Colonic mucosa (tissue), 4 donors: ENCODE results near the gene CUX1. TPM values are rescaled to one million over a fixed set of nuclear protein-coding genes. Genes with fewer than 3 reads are reported as not detected.

Source experiments
- DNase-seq: peaks from one replicate; pipeline ENCODE4 v3.0.0-alpha.2; 2020
- H3K27ac ChIP-seq: fragments of 200-600 bp; one replicate; pipeline ENCODE4 v1.8.0; 2021
- H3K27me3 ChIP-seq: fragments of 200-600 bp; one replicate; pipeline ENCODE4 v1.8.0; 2021
- H3K36me3 ChIP-seq: fragments of 200-600 bp; one replicate; pipeline ENCODE4 v1.8.0; 2021
- H3K4me1 ChIP-seq: fragments of 200-600 bp; one replicate; pipeline ENCODE4 v1.8.0; 2021; ENCODE audit warnings: mild to moderate bottlenecking
- H3K4me3 ChIP-seq: fragments of 200-600 bp; one replicate; pipeline ENCODE4 v1.8.0; 2021
- H3K9ac ChIP-seq, 2 donors: one replicate each; pipeline ENCODE4 v1.7.0; 2013; ENCODE audit warnings: control low read depth in 2 of 2, low read depth in 2 of 2, low read length in 2 of 2
- H3K9me3 ChIP-seq: fragments of 200-600 bp; one replicate; pipeline ENCODE4 v1.8.0; 2021
- intact Hi-C: fragments of 100-400 bp; cut with DNase I; formaldehyde crosslinking; loops from one replicate; pipeline ENCODE4 v1.14.1; 2022
- total RNA-seq, 2 donors: library from RNA; stranded (reverse); fragmentation: NEBNext Ultra II Directional in 1 of 2; extraction: Animal tissue kit (Norgen Biotek cat#: 25700) in 1 of 2; gene quantifications; one replicate each; pipeline ENCODE4 v1.2.1, GENCODE V29; 2021
- TF ChIP-seq, protein P1 (sequence below): fragments of 200-600 bp; IDR thresholded peaks from one replicate; pipeline ENCODE4 v1.8.0; 2022; ENCODE audit warnings: antibody characterized with exemption, mild to moderate bottlenecking
- donor health status: healthy.
- donor health status: DM: no; HTN: no; CAD: no.
- donor health status: DM: no; HTN: no; CAD: no.

Gene CUX1
- total RNA-seq, 2 donors from 2014 or later, result 68.5 to 97.5 TPM

DNA sequence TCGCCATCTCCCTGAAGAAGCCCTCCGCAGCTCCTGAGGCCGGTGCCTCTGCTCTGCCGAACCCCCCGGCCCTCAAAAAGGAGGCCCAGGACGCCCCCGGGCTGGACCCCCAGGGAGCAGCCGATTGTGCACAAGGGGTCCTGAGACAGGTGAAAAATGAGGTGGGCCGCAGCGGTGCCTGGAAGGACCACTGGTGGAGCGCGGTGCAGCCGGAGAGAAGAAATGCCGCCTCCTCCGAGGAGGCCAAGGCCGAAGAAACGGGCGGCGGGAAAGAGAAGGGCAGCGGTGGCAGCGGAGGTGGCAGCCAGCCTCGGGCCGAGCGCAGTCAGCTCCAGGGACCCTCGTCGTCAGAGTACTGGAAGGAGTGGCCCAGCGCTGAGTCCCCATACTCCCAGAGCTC, 384.1 kb downstream of the CUX1 start:
- H3K27ac ChIP-seq, result no peak overlapping the region
- intact Hi-C loops, result no loop called here
- H3K36me3 ChIP-seq, result peaks cover 19% of the 10 kb centered on the region
- no peaks in the 10 kb centered on the region for H3K27me3 ChIP-seq
- no peaks in the 10 kb centered on the region for H3K4me1 ChIP-seq
- TF ChIP-seq, protein P1, sequence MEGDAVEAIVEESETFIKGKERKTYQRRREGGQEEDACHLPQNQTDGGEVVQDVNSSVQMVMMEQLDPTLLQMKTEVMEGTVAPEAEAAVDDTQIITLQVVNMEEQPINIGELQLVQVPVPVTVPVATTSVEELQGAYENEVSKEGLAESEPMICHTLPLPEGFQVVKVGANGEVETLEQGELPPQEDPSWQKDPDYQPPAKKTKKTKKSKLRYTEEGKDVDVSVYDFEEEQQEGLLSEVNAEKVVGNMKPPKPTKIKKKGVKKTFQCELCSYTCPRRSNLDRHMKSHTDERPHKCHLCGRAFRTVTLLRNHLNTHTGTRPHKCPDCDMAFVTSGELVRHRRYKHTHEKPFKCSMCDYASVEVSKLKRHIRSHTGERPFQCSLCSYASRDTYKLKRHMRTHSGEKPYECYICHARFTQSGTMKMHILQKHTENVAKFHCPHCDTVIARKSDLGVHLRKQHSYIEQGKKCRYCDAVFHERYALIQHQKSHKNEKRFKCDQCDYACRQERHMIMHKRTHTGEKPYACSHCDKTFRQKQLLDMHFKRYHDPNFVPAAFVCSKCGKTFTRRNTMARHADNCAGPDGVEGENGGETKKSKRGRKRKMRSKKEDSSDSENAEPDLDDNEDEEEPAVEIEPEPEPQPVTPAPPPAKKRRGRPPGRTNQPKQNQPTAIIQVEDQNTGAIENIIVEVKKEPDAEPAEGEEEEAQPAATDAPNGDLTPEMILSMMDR, result no peak
- no peak overlapping the region for H3K9ac ChIP-seq
- H3K9me3 ChIP-seq, result no peaks in the 10 kb centered on the region
- H3K4me3 ChIP-seq, result no peak overlapping the region
- no peak for DNase-seq

GRCh38 chr7:102202556-102202955, 385.1 kb downstream of the CUX1 start:
- peaks cover 14% of the 10 kb centered on the region for H3K36me3 ChIP-seq

DNA sequence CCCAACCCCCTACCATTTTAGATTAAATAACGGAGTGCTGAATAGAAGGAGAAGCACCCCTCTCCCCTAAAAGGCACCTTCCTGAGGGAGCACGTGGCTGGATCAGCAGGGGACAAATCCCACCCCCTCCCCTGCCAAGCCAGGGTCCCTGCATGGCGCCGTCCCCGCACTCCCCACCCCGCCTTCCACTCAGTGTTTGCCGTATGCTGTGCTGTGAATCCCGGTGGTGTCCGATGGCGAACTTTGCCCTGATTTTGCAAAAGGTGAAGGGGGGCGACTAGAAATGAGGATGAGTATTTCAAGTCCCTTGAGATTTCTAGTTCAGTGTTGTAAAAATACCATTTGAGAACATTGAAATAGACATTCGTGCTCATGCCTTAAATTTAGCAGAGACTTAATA, 385.8 kb downstream of the CUX1 start:
- Histone ChIP-seq H3K9ac (no peak overlapping the region), H3K36me3 (peaks cover 14% of the 10 kb centered on the region), H3K27ac (no peak overlapping the region), H3K27me3 (no peaks in the 10 kb centered on the region), H3K4me3 (no peak overlapping the region), H3K4me1 (no peaks in the 10 kb centered on the region), H3K9me3 (no peaks in the 10 kb centered on the region)
- TF ChIP-seq, protein P1, result no peak
- intact Hi-C loops, result no loop called here
- DNase-seq, result no peak

More at GRCh38 chr7:102202556-102202955, 385.1 kb downstream of the CUX1 start:
- TF ChIP-seq, protein P1, result no peak
- H3K4me1 ChIP-seq, result no peaks in the 10 kb centered on the region
- intact Hi-C loops, result no loop called here
- H3K9me3 ChIP-seq, result no peaks in the 10 kb centered on the region
- H3K27ac ChIP-seq, result no peak overlapping the region
- H3K27me3 ChIP-seq, result no peaks in the 10 kb centered on the region
- H3K4me3 ChIP-seq, result no peak overlapping the region
- H3K9ac ChIP-seq, result no peak overlapping the region
- no peak for DNase-seq

DNA sequence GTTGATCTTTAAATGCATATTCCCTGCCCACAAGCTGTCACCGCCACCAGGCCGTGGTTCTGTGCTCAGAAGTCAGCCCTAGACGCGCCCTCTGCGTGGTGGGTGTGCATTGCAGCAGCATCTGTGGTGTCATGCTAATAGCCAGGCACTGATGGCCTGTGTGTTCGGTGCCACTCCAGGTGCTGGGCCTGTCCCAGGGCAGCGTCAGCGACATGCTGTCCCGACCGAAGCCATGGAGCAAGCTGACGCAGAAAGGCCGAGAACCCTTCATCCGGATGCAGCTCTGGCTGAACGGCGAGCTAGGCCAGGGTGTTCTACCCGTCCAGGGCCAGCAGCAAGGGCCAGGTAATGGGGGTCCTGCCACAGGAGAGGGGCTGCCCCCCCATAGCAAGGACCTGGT, 386.8 kb downstream of the CUX1 start:
- no peak overlapping the region for H3K27ac ChIP-seq
- no peak overlapping the region for H3K9ac ChIP-seq
- no peaks in the 10 kb centered on the region for H3K27me3 ChIP-seq
- no peak for DNase-seq
- TF ChIP-seq, protein P1, result no peak
- no peak overlapping the region for H3K4me3 ChIP-seq
- peaks cover 14% of the 10 kb centered on the region for H3K36me3 ChIP-seq
- no peaks in the 10 kb centered on the region for H3K9me3 ChIP-seq
- intact Hi-C loops, result no loop called here
- H3K4me1 ChIP-seq, result no peaks in the 10 kb centered on the region

DNA sequence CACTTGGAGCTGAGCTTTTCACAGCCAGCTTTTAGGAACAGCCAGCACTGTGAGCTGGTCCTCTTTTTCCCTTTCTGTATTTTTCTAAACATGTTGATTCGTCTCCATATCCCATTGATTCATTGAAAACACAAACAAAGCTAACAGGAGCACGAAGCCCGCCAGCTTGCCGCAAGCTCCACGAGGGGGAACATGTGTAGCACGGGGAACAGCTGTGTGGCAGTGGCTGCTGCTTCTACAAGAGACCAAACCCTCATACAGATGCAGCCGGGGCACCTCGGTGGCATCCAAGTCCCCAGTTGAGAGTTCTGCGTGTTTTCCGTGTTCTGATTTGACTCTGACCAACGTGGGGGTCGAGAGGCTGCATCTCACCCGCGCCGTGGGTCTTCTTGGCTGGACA, 388.5 kb downstream of the CUX1 start:
- Histone ChIP-seq H3K36me3 (peaks cover 14% of the 10 kb centered on the region), H3K9me3 (no peaks in the 10 kb centered on the region), H3K9ac (no peak overlapping the region), H3K27ac (no peak overlapping the region), H3K4me1 (no peaks in the 10 kb centered on the region), H3K4me3 (no peak overlapping the region), H3K27me3 (no peaks in the 10 kb centered on the region)
- TF ChIP-seq, protein P1, result no peak
- no peak for DNase-seq
- intact Hi-C loops, result no loop called here

GRCh38 chr7:102208826-102209225, 391.4 kb downstream of the CUX1 start:
- Histone ChIP-seq H3K4me3 (no peak overlapping the region), H3K36me3 (peaks cover 8% of the 10 kb centered on the region), H3K9me3 (no peaks in the 10 kb centered on the region), H3K4me1 (no peaks in the 10 kb centered on the region), H3K27ac (no peak overlapping the region), H3K9ac (no peak overlapping the region), H3K27me3 (no peaks in the 10 kb centered on the region)
- TF ChIP-seq, protein P1, result no peak
- no peak for DNase-seq
- intact Hi-C loops, result no loop called here
